Adrenal gland (tissue), 5 donors: ENCODE data around the gene PKD1.

Experiments
- CTCF ChIP-seq, 6 experiments: fragments of 450-650 bp in 4 of 6; fragments of 200-600 bp in 2 of 6; sonication (generic) in 1 of 6; IDR thresholded peaks; 1 replicate in 5 of 6; 2 replicates in 1 of 6; pipeline versions ENCODE4 v1.5.1 to v1.8.0; 2016 to 2021; ENCODE audit warnings: antibody characterized with exemption in 6 of 6, mild to moderate bottlenecking in 2 of 6, moderate library complexity in 1 of 6
- POLR2A ChIP-seq, 2 donors: fragments of 450-650 bp; IDR thresholded peaks; one replicate each; pipeline ENCODE4 v1.6.1; 2017; ENCODE audit warnings: antibody characterized with exemption in 2 of 2, mild to moderate bottlenecking in 2 of 2, moderate library complexity in 1 of 2
- donor health status: DM: no; HTN: no; CAD: no.

- no peak for TF ChIP-seq POLR2A (IDR thresholded peaks at IDR 0.05)
- no peak for TF ChIP-seq CTCF (IDR thresholded peaks at IDR 0.05)
Measured at GRCh38 chr16:2181952-2182351, 46.3 kb upstream of the PKD1 start.
